ENCODE data around the gene TRABD2B. TPM values are rescaled to one million over a fixed set of nuclear protein-coding genes. Genes with fewer than 3 reads are reported as not detected.
A peak's percentile ranks its signal among the peaks of the same experiment; 100 is the strongest.

The TRABD2B gene
- 1 to 10 TPM in 3 of 9 donors, under 1 TPM in 6; 0.33 to 3.3 (median 0.85) TPM for total RNA-seq
- under 1 TPM; 0.35 to 0.84 (median 0.72) TPM for polyA plus RNA-seq
- long read RNA-seq, donor 1 = 0 reads
- long read RNA-seq, donor 2 = 0 reads
- long read RNA-seq, donor 3 = 0 reads
- long read RNA-seq, donor 4 = 0 reads
- long read RNA-seq, donor 5, full-length matches to known transcripts = 4 of 8 reads
- long read RNA-seq, donor 5, partial matches to known transcripts = 1 of 8 reads
- long read RNA-seq, donor 5, other reads (novel, unspliced or antisense) = 3 of 8 reads
- long read RNA-seq, donor 6 = 0 reads
- long read RNA-seq, donor 7 = 0 reads
- long read RNA-seq, donor 8 = 0 reads
- long read RNA-seq, donor 9 = 0 reads
- long read RNA-seq, donor 10 = 0 reads

- no peaks in the 10 kb centered on the region for H3K9me3 ChIP-seq (replicated peaks in 1 of 3)
- no peaks in the 10 kb centered on the region for H3K36me3 ChIP-seq (replicated peaks in 1 of 2)
- H3K4me1 ChIP-seq (replicated peaks in 1 of 2) = peaks cover 0 to 3% of the 10 kb centered on the region in 2 donors
- H3K27me3 ChIP-seq = peaks cover 9% of the 10 kb centered on the region
- intact Hi-C loops (cut with DNase I) = loop anchor here in 1 of 2 donors (5.0 to 10.0 kb wide), 2 partner anchors 65 to 207 kb away; no protein-coding TSS in a partner anchor
- DNase-seq = peak; percentile 71 to 82 (median 76)
- TF ChIP-seq CTCF (IDR thresholded peaks at IDR 0.05) = peak; percentile 70 to 93 (median 90)
- no peak for TF ChIP-seq POLR2A (IDR thresholded peaks at IDR 0.05)
- 4 to 8% (median 6%) methylated on average over 32 to 62 of the region's 86 CpGs for WGBS, 4 donors
- peak within 1 kb of the TSS in 1 of 5 donors; percentile 77 for H3K27ac ChIP-seq
- H3K4me3 ChIP-seq = peak within 1 kb of the TSS in 2 of 4 donors; percentile 13 to 71
Measured at GRCh38 chr1:47997289-47998200, at the start of gene TRABD2B. Gene TRABD2B, minus strand, starts transcription at chr1:47997385.

- intact Hi-C loops (cut with DNase I) = no loop called here
- H3K27me3 ChIP-seq = no peaks in the 10 kb centered on the region
- DNase-seq = no peak
- H3K9me3 ChIP-seq (replicated peaks in 1 of 3) = no peaks in the 10 kb centered on the region
- WGBS, 4 donors = 71 to 91% (median 86%) methylated on average over 2 of the region's 2 CpGs
- H3K27ac ChIP-seq = no peak overlapping the region
- H3K36me3 ChIP-seq (replicated peaks in 1 of 2) = no peaks in the 10 kb centered on the region
- TF ChIP-seq CTCF (IDR thresholded peaks at IDR 0.05) (no peak), POLR2A (IDR thresholded peaks at IDR 0.05) (no peak)
- H3K4me1 ChIP-seq (replicated peaks in 1 of 2) = no peaks in the 10 kb centered on the region
- no peak overlapping the region for H3K4me3 ChIP-seq
Measured at GRCh38 chr1:48044311-48044710, 47.1 kb upstream of the TRABD2B start.

- Histone ChIP-seq H3K36me3 (replicated peaks in 1 of 2) (no peaks in the 10 kb centered on the region), H3K4me3 (no peak overlapping the region), H3K4me1 (replicated peaks in 1 of 2) (no peaks in the 10 kb centered on the region), H3K9me3 (replicated peaks in 1 of 3) (no peaks in the 10 kb centered on the region), H3K27ac (no peak overlapping the region), H3K27me3 (no peaks in the 10 kb centered on the region)
- intact Hi-C loops (cut with DNase I) = no loop called here
- no peak for DNase-seq
- WGBS, 4 donors = 44 to 64% (median 55%) methylated on average over 2 of the region's 2 CpGs
- TF ChIP-seq CTCF (IDR thresholded peaks at IDR 0.05) (no peak), POLR2A (IDR thresholded peaks at IDR 0.05) (no peak)
Measured at GRCh38 chr1:48043622-48044021, 46.4 kb upstream of the TRABD2B start.

DNA sequence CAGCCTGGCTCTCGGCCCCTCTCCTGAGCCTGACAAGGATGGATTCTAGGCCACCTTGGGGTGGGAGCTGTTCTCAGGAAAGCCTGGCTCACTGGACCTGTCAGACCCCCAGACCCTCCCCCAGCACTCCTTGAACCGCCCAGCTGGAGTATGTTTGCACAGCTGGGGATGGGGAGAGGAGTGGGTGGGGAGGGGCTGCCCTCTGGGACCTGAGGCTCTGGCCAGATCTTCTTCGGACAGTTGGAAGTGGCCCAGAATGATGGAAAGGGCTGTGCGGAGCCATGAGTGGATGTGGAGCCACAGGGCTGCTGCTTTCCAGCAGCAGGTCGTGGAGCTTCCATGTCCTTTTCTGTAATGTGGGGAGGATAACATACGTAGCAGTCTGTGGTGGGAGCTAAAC is 43.0 kb upstream of the TRABD2B start:
- H3K27ac ChIP-seq = no peak overlapping the region
- H3K4me3 ChIP-seq = no peak overlapping the region
- no peaks in the 10 kb centered on the region for H3K36me3 ChIP-seq (replicated peaks in 1 of 2)
- H3K9me3 ChIP-seq (replicated peaks in 1 of 3) = no peaks in the 10 kb centered on the region
- intact Hi-C loops (cut with DNase I) = no loop called here
- H3K4me1 ChIP-seq (replicated peaks in 1 of 2) = no peaks in the 10 kb centered on the region
- no peaks in the 10 kb centered on the region for H3K27me3 ChIP-seq
- no peak for DNase-seq
- no peak for TF ChIP-seq CTCF (IDR thresholded peaks at IDR 0.05)
- no peak for TF ChIP-seq POLR2A (IDR thresholded peaks at IDR 0.05)
- 50 to 72% (median 65%) methylated on average over 6 of the region's 6 CpGs for WGBS, 4 donors
